ENCODE measurements around the gene CRIM1. TPM values are rescaled to one million over a fixed set of nuclear protein-coding genes. Genes with fewer than 3 reads are reported as not detected.

Gene CRIM1
- total RNA-seq, 1 experiment from 2014 or later, result 292 TPM

GRCh38 chr2:36423619-36424120 lies 68.1 kb downstream of the CRIM1 start:
- DNase-seq, result no peak
- H3K4me3 Mint-ChIP-seq (ENCODE audit: unreplicated experiment), result no peak overlapping the region
- H3K36me3 ChIP-seq (ENCODE audit: control insufficient read depth, insufficient read depth, low read length), result no peaks in the 10 kb centered on the region
- H3K27ac Mint-ChIP-seq (ENCODE audit: unreplicated experiment), result no peak overlapping the region
- no peaks in the 10 kb centered on the region for H3K27me3 ChIP-seq (replicated peaks; ENCODE audit: control insufficient read depth, insufficient read depth, low read length)
- H3K4me3 ChIP-seq (ENCODE audit: low read depth, low read length), result no peak overlapping the region
- ChIA-PET POLR2A (no interaction called here), CTCF (interaction anchor here (0.6 kb wide), 1 partner anchor 245 kb away, joined by 3 read pairs; no protein-coding TSS in a partner anchor)
- TF ChIP-seq CTCF (IDR thresholded peaks at IDR 0.05; ENCODE audit: insufficient read depth in 1 of 2, low read depth in 1 of 2, low read length in 1 of 2, severe bottlenecking in 1 of 2, unreplicated experiment in 1 of 2), result no peak
- H3K9me3 Mint-ChIP-seq (ENCODE audit: unreplicated experiment), result no peaks in the 10 kb centered on the region
- BruUV-seq (replicated peaks), result no TSS peak
- H3K9me3 ChIP-seq, result no peaks in the 10 kb centered on the region
- H3K36me3 Mint-ChIP-seq (ENCODE audit: insufficient read depth, unreplicated experiment), result peaks cover 94% of the 10 kb centered on the region
- peaks cover 45% of the 10 kb centered on the region for H3K4me1 Mint-ChIP-seq (ENCODE audit: low read depth, unreplicated experiment)
- intact Hi-C loops (cut with micrococcal nuclease; ENCODE audit: unreplicated experiment), result no loop called here
- H3K27me3 Mint-ChIP-seq (ENCODE audit: insufficient read depth, unreplicated experiment), result no peaks in the 10 kb centered on the region
- peaks cover 24% of the 10 kb centered on the region for H3K4me1 ChIP-seq

GRCh38 chr2:36425608-36426355 lies 70.2 kb downstream of the CRIM1 start:
- no peaks in the 10 kb centered on the region for H3K27me3 Mint-ChIP-seq (ENCODE audit: insufficient read depth, unreplicated experiment)
- DNase-seq, result no peak
- no peaks in the 10 kb centered on the region for H3K9me3 ChIP-seq
- no peak overlapping the region for H3K4me3 Mint-ChIP-seq (ENCODE audit: unreplicated experiment)
- no peaks in the 10 kb centered on the region for H3K27me3 ChIP-seq (replicated peaks; ENCODE audit: control insufficient read depth, insufficient read depth, low read length)
- no TSS peak for BruUV-seq (replicated peaks)
- no peak overlapping the region for H3K4me3 ChIP-seq (ENCODE audit: low read depth, low read length)
- no peak for TF ChIP-seq CTCF (IDR thresholded peaks at IDR 0.05; ENCODE audit: insufficient read depth in 1 of 2, low read depth in 1 of 2, low read length in 1 of 2, severe bottlenecking in 1 of 2, unreplicated experiment in 1 of 2)
- intact Hi-C loops (cut with micrococcal nuclease; ENCODE audit: unreplicated experiment), result no loop called here
- H3K36me3 Mint-ChIP-seq (ENCODE audit: insufficient read depth, unreplicated experiment), result peaks cover 94% of the 10 kb centered on the region
- H3K36me3 ChIP-seq (ENCODE audit: control insufficient read depth, insufficient read depth, low read length), result peaks cover 2% of the 10 kb centered on the region
- H3K9me3 Mint-ChIP-seq (ENCODE audit: unreplicated experiment), result no peaks in the 10 kb centered on the region
- peaks cover 32% of the 10 kb centered on the region for H3K4me1 ChIP-seq
- H3K4me1 Mint-ChIP-seq (ENCODE audit: low read depth, unreplicated experiment), result peaks cover 29% of the 10 kb centered on the region
- H3K27ac Mint-ChIP-seq (ENCODE audit: unreplicated experiment), result no peak overlapping the region
- ChIA-PET CTCF (interaction anchor here (0.6 kb wide), 1 partner anchor 75 kb away, joined by 3 read pairs; no protein-coding TSS in a partner anchor), POLR2A (no interaction called here)

GRCh38 chr2:36427790-36428243 lies 72.2 kb downstream of the CRIM1 start:
- peaks cover 34% of the 10 kb centered on the region for H3K4me1 ChIP-seq
- no peaks in the 10 kb centered on the region for H3K9me3 ChIP-seq
- ChIA-PET POLR2A (no interaction called here), CTCF (no interaction called here)
- H3K4me1 Mint-ChIP-seq (ENCODE audit: low read depth, unreplicated experiment), result peaks cover 35% of the 10 kb centered on the region
- H3K27me3 Mint-ChIP-seq (ENCODE audit: insufficient read depth, unreplicated experiment), result no peaks in the 10 kb centered on the region
- intact Hi-C loops (cut with micrococcal nuclease; ENCODE audit: unreplicated experiment), result loop anchor here (1.0 kb wide), 1 partner anchor 10 kb away; no protein-coding TSS in a partner anchor
- no peaks in the 10 kb centered on the region for H3K9me3 Mint-ChIP-seq (ENCODE audit: unreplicated experiment)
- H3K27ac Mint-ChIP-seq (ENCODE audit: unreplicated experiment), result peak overlapping the region; percentile 47
- H3K4me3 ChIP-seq (ENCODE audit: low read depth, low read length), result no peak overlapping the region
- no TSS peak for BruUV-seq (replicated peaks)
- TF ChIP-seq CTCF (IDR thresholded peaks at IDR 0.05; ENCODE audit: insufficient read depth in 1 of 2, low read depth in 1 of 2, low read length in 1 of 2, severe bottlenecking in 1 of 2, unreplicated experiment in 1 of 2), result no peak
- no peak overlapping the region for H3K4me3 Mint-ChIP-seq (ENCODE audit: unreplicated experiment)
- peaks cover 2% of the 10 kb centered on the region for H3K36me3 ChIP-seq (ENCODE audit: control insufficient read depth, insufficient read depth, low read length)
- no peaks in the 10 kb centered on the region for H3K27me3 ChIP-seq (replicated peaks; ENCODE audit: control insufficient read depth, insufficient read depth, low read length)
- peaks cover 97% of the 10 kb centered on the region for H3K36me3 Mint-ChIP-seq (ENCODE audit: insufficient read depth, unreplicated experiment)
- DNase-seq, result peak in 1 of 2 experiments; percentile 42

All from Caco-2 (cell line).